Right ventricle myocardium superior (tissue), 1 donor: ENCODE data around the gene ANKRD2. TPM values are rescaled to one million over a fixed set of nuclear protein-coding genes. Genes with fewer than 3 reads are reported as not detected.
"Not testable (repeated sequence)": the region's sequence is repeated elsewhere in the genome, so short reads cannot be mapped to it uniquely, and the experiment has no call there.

Experiments used
- ATAC-seq: fragments of 200-7000 bp; cut with Tn5 transposase; one replicate; pipeline ENCODE4 v1.9.1; 2020; ENCODE audit warnings: mild to moderate bottlenecking; ENCODE audit not compliant: poor library complexity
- DNase-seq: peaks from one replicate; pipeline ENCODE4 v3.0.0-alpha.2; 2020
- intact Hi-C: fragments of 100-400 bp; cut with DNase I; formaldehyde crosslinking; loops from one replicate; pipeline ENCODE4 v1.11.2; 2022
- long read RNA-seq: library from polyadenylated mRNA; unstranded; transcript quantifications from one replicate; pipeline ENCODE4 v2.0.0, GENCODE V29; 2021
- total RNA-seq: library from RNA; stranded (reverse); fragmentation: NEBNext Ultra II Directional; extraction: Animal tissue kit (Norgen Biotek cat#: 25700); gene quantifications from one replicate; pipeline ENCODE4 v1.2.1, GENCODE V29; 2021
- donor health status: DM: no; HTN: yes; CAD: no; lungs with severe emphysema.

The ANKRD2 gene
- 152 TPM for total RNA-seq
- long read RNA-seq, transcript ANKRD2-202 (9 exons, 1,449 nt) = major isoform, 107 of 127 reads
- long read RNA-seq, partial matches to known transcripts = 12 of 127 reads
- long read RNA-seq, other reads (novel, unspliced or antisense) = 6 of 127 reads

DNA sequence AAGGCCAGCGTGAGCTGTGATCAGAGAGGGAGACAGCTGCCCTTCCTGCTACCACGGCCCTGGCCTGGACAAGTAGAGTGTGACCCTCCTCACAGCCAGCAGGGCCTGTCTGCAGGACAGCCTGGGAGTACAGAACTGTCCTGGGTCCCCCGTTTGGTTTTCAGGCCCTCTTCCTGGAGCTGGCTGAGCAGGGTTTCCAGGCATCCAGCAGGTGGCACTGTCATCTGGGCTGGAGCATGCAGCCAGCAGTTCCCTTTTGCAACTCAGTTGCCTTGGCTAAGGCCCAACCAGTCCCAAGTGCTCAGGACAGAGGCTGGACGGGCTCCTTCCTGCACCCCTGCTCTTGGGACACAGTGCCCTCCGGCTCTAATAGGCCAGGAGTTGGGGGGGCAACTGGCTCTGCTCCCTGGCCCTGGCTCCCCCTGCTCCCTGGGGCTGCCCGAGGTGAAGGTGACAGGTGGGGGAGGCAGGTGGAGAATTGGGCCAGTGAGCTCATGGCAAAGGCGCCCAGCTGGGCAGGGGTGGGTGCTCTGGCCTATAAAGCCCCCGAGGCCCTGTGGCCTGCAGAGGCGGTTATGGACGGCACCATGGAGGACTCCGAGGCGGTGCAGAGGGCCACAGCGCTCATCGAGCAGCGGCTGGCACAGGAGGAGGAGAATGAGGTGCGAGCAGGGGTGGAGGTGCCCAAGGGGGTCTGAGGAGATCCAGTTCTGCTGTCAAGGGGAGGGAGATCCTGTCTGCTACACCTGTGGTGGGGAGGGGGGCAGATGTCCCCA, at the start of gene ANKRD2:
Gene ANKRD2 (plus strand): TSS at position 566 of the 776 bp plus-strand sequence. CDS start 10 bp downstream, at position 576.
- peak; percentile 88 for DNase-seq
- intact Hi-C loops = loop anchor here (2.0 kb wide), 1 partner anchor 38 kb away; no protein-coding TSS in a partner anchor
- peak; percentile 85 for ATAC-seq

- DNase-seq = no peak
- intact Hi-C loops = no loop called here
- no peak for ATAC-seq
These were observed 49.6 kb upstream of the ANKRD2 start for GRCh38 chr10:97522937-97523336.

- intact Hi-C loops = no loop called here
- DNase-seq (no peak), ATAC-seq (no peak)
These were observed 47.5 kb upstream of the ANKRD2 start for GRCh38 chr10:97525086-97525485.

- ATAC-seq (no peak), DNase-seq (no peak)
- intact Hi-C loops = no loop called here
These were observed 46.9 kb upstream of the ANKRD2 start for GRCh38 chr10:97525683-97526110.

DNA sequence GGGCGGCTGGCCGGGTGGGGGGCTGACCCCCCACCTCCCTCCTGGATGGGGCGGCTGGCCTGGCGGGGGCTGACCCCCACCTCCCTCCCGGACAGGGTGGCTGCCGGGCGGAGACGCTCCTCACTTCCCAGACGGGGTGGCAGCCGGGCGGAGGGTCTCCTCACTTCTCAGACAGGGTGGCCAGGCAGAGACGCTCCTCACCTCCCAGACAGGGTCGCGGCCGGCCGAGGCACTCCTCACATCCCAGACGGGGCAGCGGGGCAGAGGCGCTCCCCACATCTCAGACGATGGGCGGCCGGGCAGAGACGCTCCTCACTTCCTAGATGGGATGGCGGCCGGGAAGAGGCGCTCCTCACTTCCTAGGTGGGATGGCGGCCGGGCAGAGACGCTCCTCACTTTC, 43.7 kb upstream of the ANKRD2 start:
- intact Hi-C loops, DNase-seq, ATAC-seq: not testable (repeated sequence)

DNA sequence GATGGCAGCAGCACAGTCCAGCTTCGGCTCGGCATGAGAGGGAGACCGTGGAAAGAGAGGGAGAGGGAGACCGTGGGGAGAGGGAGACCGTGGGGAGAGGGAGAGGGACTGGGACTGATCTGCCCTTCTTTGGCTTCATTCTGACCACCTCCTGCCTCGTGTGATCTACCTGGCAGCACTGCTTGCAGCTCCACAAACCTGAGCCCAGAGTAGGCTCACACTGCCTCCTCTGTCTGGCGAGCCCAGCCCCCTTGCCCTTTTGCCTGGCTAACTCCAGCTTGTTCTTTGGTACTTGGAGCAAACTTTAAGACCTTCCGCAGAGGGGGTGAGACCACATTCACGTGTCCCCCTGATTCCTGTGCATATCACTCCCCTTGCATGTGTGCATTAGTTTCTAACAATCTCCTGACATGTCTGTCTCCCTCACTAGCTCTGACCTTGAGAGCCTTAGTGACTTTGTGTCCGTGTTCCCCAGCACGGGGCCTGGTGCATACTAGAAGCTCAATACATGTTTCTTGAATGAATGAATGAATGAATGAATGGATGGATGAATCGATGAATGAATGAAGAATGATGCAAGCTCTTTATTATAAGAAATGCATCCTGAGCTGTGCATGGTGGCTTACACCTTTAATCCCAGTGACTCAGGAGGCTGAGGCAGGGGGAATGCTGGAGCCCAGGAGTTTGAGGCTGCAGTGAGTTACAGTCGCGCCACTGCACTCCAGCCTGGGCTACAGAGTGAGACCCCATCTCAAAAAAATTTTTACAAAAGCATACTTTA, 42.7 kb upstream of the ANKRD2 start:
- ATAC-seq = peak; percentile 30

GRCh38 chr10:97531401-97531986, 41.1 kb upstream of the ANKRD2 start:
- ATAC-seq = no peak
- intact Hi-C loops = no loop called here
- DNase-seq = no peak

More for the DNA sequence above, 42.7 kb upstream of the ANKRD2 start:
- intact Hi-C loops = no loop called here
- no peak for DNase-seq

GRCh38 chr10:97532935-97533671, 39.5 kb upstream of the ANKRD2 start:
- no peak for DNase-seq
- intact Hi-C loops = no loop called here
- ATAC-seq = no peak

DNA sequence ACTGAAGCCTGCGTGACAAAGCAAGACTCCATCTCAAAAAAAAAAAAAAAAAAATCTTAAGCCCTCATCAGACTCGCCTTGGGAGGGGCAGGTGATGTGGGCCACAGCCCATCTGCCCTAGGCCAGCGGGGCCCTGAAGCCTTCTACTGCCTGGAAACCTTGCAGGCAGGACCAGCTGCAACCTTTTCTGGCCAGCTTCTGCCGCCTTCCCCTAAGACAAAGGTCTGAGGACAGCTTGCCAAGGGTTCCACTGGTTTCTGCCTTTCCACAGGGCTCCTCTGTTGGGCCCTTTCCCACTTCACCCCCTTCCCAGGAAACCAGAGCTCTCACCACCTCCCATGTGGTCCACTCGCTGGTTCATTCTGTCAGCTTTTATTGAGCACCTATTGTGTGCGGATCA, 38.7 kb upstream of the ANKRD2 start:
- DNase-seq (no peak), ATAC-seq (no peak)
- intact Hi-C loops = no loop called here

DNA sequence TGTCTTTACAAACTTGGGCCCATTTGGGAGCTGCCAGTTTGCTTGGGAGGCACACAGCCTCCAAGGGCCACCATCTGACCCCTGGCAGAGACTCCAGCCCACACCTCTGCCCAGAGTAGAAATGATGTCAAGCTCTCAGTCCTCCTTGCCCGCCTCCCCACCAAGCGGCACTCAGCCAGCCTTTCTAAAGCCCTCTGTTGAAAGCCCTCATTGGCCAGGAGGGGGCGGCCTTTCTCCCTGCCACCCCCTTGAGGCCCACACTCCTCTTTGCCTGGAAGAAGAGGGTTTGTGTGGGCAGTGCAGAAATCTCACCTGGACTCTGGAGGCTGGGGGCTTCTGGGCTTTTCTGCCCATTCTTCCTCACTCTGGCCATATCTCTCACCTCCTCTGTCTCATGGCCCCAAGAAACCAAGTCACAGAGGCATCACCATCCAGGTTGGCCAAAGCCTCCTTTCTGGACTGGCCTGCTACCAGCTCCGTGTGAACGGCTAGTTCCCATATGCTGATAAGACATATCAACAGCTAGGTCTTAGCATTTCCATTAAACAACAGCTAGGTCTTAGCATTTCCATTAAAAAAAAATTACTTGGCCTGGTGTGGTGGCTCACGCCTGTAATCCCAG, 37.7 kb upstream of the ANKRD2 start:
- ATAC-seq = no peak
- intact Hi-C loops = no loop called here
- no peak for DNase-seq

- no peak for ATAC-seq
- intact Hi-C loops = no loop called here
- DNase-seq = no peak
These were observed 35.3 kb upstream of the ANKRD2 start for GRCh38 chr10:97537186-97537869.

DNA sequence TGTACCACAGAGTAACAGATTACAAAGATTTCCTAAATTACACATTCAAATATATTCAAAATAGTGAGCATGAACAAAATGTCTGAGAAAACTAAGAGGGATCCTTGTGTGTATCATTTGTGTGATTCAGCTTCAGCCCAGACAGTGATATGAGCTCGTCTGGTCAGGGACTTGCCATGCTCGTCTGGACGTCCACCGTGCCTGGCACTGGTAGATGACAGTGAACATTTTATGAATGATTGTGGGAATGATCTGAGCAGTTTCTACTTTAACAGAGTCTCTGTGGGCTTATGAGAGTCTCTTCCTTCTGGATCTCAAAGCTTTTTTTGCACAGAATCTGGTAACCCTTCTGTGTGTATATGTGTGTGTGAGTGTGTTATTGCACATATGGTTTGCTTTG, 34.2 kb upstream of the ANKRD2 start:
- intact Hi-C loops = no loop called here

GRCh38 chr10:97538839-97539238, 33.7 kb upstream of the ANKRD2 start:
- ATAC-seq (no peak), DNase-seq (no peak)
- intact Hi-C loops = no loop called here

More for the DNA sequence above, 34.2 kb upstream of the ANKRD2 start:
- DNase-seq (no peak), ATAC-seq (no peak)

DNA sequence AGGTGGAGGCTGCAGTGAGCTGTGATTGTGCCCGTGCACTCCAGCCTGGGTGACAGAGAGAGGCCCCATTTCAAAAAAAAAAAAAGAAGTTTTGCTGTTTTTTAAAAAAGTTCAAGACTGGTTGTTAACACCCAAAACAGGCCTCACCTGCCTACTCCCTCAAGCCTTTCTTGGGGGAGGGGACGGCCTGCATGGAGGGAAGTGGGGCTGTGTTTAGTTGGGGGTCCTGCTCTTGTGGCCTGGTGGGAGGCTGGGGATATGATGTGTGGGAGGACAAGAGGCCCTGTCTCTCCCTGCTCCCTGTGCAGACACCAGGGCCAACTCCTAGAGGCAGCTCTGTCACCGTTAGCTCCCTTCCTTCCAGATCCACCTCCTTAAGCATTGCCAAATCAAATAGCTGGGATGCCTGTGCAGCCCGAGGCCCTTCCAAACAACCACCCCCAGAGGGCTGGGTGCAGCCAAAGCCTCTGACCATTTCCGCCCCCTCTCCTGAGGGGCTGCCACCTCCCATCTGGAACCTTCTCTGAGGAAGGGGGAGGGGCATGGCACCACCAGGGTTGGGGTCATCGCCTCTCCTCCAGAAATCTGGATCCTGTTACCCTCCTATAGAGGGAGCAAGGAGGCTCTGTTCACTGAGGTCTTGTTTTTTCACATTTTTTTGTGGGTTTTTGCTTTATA, 32.9 kb upstream of the ANKRD2 start:
- DNase-seq (no peak), ATAC-seq (peak; percentile 19)
- intact Hi-C loops = no loop called here

- DNase-seq (no peak), ATAC-seq (no peak)
- intact Hi-C loops = no loop called here
These were observed 31.7 kb upstream of the ANKRD2 start for GRCh38 chr10:97540669-97541500.
